CD4-positive, CD25-positive, alpha-beta regulatory T cell (primary cell): Measurements from ENCODE around the gene SLC16A3. TPM values are rescaled to one million over a fixed set of nuclear protein-coding genes. Genes with fewer than 3 reads are reported as not detected.

ENCODE experiments used
- ATAC-seq, 2 donors: fragments of 150-1000 bp; cut with Tn5 transposase; one replicate each; pipeline ENCODE4 v1.10.0; 2021; ENCODE audit warnings: low read depth in 2 of 2, moderate number of reproducible peaks in 2 of 2, moderate library complexity in 1 of 2
- DNase-seq, 3 donors: peaks; one replicate each; pipeline versions ENCODE4 v3.0.0 to v3.0.0-alpha.2; 2012 to 2022; ENCODE audit warnings: mixed read lengths in 1 of 3
- H3K27ac ChIP-seq: one replicate; pipeline ENCODE4 v1.7.0; 2013; ENCODE audit warnings: mild to moderate bottlenecking, low read length; ENCODE audit not compliant: insufficient read depth, poor library complexity, severe bottlenecking
- H3K27me3 ChIP-seq: one replicate; pipeline ENCODE4 v1.7.0; 2013; ENCODE audit warnings: low read length; ENCODE audit not compliant: control insufficient read depth, insufficient read depth
- H3K36me3 ChIP-seq: one replicate; pipeline ENCODE4 v1.7.0; 2013; ENCODE audit warnings: mild to moderate bottlenecking, low read length, moderate library complexity; ENCODE audit not compliant: control insufficient read depth, insufficient read depth
- H3K4me1 ChIP-seq: 2 replicates; pipeline ENCODE4 v1.7.0; 2013; ENCODE audit warnings: mild to moderate bottlenecking, low read length; ENCODE audit not compliant: insufficient read depth, control insufficient read depth, poor library complexity, severe bottlenecking
- H3K4me3 ChIP-seq: one replicate; pipeline ENCODE4 v1.7.0; 2013; ENCODE audit warnings: low read depth, mild to moderate bottlenecking, low read length, moderate library complexity
- H3K9me3 ChIP-seq, 2 experiments: 1 replicate in 1 of 2; 2 replicates in 1 of 2; pipeline ENCODE4 v1.7.0; 2013; ENCODE audit warnings: low read length in 2 of 2, mild to moderate bottlenecking in 1 of 2, moderate library complexity in 1 of 2; ENCODE audit not compliant: control insufficient read depth in 2 of 2
- H3K27ac Mint-ChIP-seq, 3 donors: one replicate each; pipeline ENCODE4 v1.8.0; 2020 to 2022; ENCODE audit warnings: mild to moderate bottlenecking in 3 of 3, mixed read lengths in 3 of 3, moderate library complexity in 2 of 3
- H3K27me3 Mint-ChIP-seq: one replicate; pipeline ENCODE4 v1.8.0; 2022; ENCODE audit warnings: mild to moderate bottlenecking, mixed read lengths
- H3K36me3 Mint-ChIP-seq: one replicate; pipeline ENCODE4 v1.8.0; 2020; ENCODE audit warnings: mixed read lengths
- H3K4me1 Mint-ChIP-seq, 4 donors: one replicate each; pipeline ENCODE4 v1.8.0; 2020 to 2022; ENCODE audit warnings: mixed read lengths in 4 of 4, mild to moderate bottlenecking in 1 of 4
- H3K4me3 Mint-ChIP-seq, 4 donors: one replicate each; pipeline ENCODE4 v1.8.0; 2020 to 2022; ENCODE audit warnings: mild to moderate bottlenecking in 4 of 4, mixed read lengths in 4 of 4, moderate library complexity in 3 of 4
- H3K9me3 Mint-ChIP-seq, 7 donors: one replicate each; pipeline ENCODE4 v1.8.0; 2020 to 2022; ENCODE audit warnings: mixed read lengths in 7 of 7, mild to moderate bottlenecking in 3 of 7, moderate library complexity in 2 of 7
- polyA plus RNA-seq, 4 donors: library from polyadenylated mRNA; unstranded; fragments of 300-500 nt; fragmentation: Illumina TruSeq; gene quantifications; one replicate each; pipeline ENCODE4 v1.2.3, GENCODE V29; 2021
- total RNA-seq: library from RNA; stranded (reverse); gene quantifications from one replicate; pipeline ENCODE4 v1.2.3, GENCODE V29; 2022

The SLC16A3 gene
- total and polyA plus RNA-seq, 5 donors from 2014 or later: 1.5 to 52.5 (median 2.3) TPM

DNA sequence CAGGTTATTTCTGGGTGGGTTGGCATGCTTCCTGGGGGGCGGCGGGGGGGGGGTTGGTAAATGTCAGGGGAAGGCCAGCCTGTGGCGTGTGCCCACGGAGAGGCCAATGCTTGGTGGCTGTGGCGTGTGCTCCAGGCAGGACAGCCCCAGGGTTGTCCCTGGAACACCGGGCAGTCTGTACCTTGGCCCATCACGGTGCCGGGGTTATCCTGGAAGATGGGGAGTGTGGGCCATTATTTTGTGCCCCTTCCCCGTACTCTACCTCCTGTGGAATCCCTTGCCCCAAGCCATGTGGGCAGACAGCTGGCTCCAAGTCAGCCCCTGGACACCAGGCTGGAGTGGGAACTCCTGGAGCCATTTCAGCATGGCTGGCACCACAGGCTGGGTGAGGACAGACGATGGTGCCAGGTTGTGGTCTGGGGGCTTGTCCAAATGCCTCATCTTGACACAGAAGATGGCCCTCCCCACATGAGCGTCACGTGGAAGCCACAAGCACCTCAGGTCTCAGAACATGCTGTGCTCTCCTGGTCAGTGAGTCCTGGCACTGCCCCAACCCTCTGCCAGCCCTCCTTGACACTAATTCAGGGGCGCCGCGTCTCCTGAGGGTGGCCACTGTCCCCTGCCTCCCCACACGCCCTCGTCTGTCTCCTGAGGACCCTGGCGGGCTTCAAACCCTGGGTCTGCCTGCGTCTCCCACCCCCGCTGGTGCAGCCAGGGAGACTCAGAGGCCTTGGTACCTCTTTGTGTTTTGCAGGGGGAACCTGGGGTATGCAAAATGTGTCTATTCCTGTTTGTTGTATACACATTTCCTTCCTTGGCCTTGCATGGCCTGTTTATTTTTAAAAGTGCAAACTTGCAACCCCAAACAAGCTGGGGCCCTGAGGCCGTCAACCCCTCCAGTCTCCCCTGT is 4.3 kb downstream of the SLC16A3 start:
- Histone ChIP-seq H3K4me1 (peaks cover 54% of the 10 kb centered on the region), H3K27me3 (no peaks in the 10 kb centered on the region), H3K27ac (peak overlapping the region; percentile 33), H3K9me3 (no peaks in the 10 kb centered on the region), H3K36me3 (no peaks in the 10 kb centered on the region), H3K4me3 (no peak overlapping the region)
- Mint-ChIP-seq H3K27ac (peak overlapping the region in 1 of 3 donors; percentile 15), H3K4me3 (peak overlapping the region in 2 of 4 donors; percentile 27 to 69), H3K9me3 (no peaks in the 10 kb centered on the region), H3K27me3 (no peaks in the 10 kb centered on the region), H3K4me1 (peaks cover 0 to 29% (median 11%) of the 10 kb centered on the region in 4 donors), H3K36me3 (no peaks in the 10 kb centered on the region)
- ATAC-seq (no peak), DNase-seq (no peak)

DNA sequence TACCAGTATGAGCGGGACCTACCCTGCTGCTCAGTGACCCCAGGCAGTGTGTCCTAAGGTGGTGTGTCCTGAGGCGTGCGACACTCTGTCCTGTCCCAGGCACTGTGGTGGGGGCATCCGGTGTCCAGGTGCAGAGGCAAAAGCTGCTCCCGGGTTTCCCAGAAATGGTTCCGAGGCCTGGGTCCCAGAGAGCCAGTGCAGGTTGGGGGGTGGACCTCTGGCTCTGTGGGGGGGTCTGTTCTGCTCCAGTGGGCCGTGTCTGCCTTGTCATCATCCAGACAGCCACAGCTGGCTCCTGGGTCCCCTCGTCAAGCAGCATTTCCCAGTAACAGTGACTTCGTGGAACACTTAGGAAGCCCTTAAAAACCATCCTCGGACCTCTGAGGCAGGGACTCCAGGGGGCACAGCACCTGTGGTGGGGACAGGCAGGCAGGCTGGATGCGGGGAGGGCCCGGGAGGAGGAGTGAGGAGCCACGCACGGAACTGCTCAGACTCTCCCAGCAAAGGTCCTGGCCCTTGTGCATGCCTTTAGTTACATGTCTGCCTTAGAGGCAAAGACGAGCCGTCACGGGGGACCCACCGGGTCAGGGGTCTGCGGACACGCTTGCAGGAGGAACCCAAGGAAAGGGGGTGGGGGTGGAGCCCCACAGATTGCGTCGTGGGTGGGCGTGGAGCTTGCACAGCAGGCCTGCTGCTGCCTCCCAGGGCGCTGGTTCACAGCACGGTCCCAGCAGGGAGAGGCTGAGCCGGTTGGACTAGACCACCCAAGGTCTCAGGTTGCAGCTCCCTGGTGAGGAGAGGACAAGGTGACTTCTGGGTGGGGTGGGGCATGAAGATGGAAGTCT is 5.6 kb downstream of the SLC16A3 start:
- no peaks in the 10 kb centered on the region for H3K9me3 ChIP-seq
- ATAC-seq (no peak), DNase-seq (no peak)
- Mint-ChIP-seq H3K9me3 (no peaks in the 10 kb centered on the region), H3K4me3 (peak overlapping the region in 1 of 4 donors; percentile 69), H3K4me1 (peaks cover 0 to 35% (median 17%) of the 10 kb centered on the region in 4 donors), H3K36me3 (no peaks in the 10 kb centered on the region), H3K27ac (peak overlapping the region in 2 of 3 donors; percentile 25 to 32), H3K27me3 (no peaks in the 10 kb centered on the region)
- peaks cover 56% of the 10 kb centered on the region for H3K4me1 ChIP-seq
- H3K36me3 ChIP-seq: no peaks in the 10 kb centered on the region
- H3K4me3 ChIP-seq: no peak overlapping the region
- H3K27me3 ChIP-seq: no peaks in the 10 kb centered on the region
- no peak overlapping the region for H3K27ac ChIP-seq

DNA sequence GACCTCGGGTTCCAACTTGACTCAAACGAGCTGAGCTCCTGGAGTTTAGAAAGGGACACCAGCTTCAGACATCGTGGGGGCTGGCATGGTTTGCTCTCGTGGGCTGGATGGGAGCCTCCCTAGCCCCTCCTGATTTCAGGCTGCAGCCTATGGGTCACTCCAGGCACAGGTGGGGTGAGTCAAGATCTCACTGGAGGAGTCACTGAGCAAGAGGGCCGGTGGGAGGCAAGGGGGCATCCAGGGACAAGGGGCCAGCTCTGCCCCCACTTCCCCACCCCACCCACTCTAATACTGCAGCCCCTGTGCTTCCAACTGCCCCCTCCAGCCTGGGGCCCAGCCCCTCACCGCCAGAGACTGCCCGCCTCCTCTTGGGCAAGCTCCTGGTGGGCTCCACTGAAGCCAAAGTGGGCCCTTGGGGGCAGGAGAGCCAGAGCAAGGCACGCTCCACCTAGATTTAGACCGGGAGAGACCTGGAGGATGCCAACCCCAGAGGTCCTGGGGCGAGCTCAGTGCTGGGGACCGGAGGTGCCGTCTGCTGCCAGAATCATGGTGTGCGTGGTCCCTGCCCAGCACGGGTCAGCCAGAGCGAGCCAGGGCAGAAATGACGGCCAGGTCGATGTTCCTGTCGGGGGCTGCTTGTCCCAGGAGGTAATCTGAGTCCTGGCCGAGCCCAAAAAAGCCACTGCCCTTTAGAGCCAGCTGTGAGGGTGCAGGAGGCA is 6.4 kb downstream of the SLC16A3 start:
- ATAC-seq (no peak), DNase-seq (no peak)
- no peaks in the 10 kb centered on the region for H3K27me3 Mint-ChIP-seq
- H3K27ac ChIP-seq: no peak overlapping the region
- H3K27me3 ChIP-seq: no peaks in the 10 kb centered on the region
- peak overlapping the region in 2 of 4 donors; percentile 22 to 47 for H3K4me3 Mint-ChIP-seq
- no peaks in the 10 kb centered on the region for H3K36me3 ChIP-seq
- H3K36me3 Mint-ChIP-seq: no peaks in the 10 kb centered on the region
- H3K4me1 ChIP-seq: peaks cover 56% of the 10 kb centered on the region
- H3K27ac Mint-ChIP-seq: peak overlapping the region; percentile 5 to 75 (median 32)
- H3K4me1 Mint-ChIP-seq: peaks cover 0 to 31% (median 14%) of the 10 kb centered on the region in 4 donors
- H3K9me3 Mint-ChIP-seq: no peaks in the 10 kb centered on the region
- H3K9me3 ChIP-seq: no peaks in the 10 kb centered on the region
- no peak overlapping the region for H3K4me3 ChIP-seq

- H3K36me3 Mint-ChIP-seq: no peaks in the 10 kb centered on the region
Measured at GRCh38 chr17:82235775-82236141, 6.9 kb downstream of the SLC16A3 start.

DNA sequence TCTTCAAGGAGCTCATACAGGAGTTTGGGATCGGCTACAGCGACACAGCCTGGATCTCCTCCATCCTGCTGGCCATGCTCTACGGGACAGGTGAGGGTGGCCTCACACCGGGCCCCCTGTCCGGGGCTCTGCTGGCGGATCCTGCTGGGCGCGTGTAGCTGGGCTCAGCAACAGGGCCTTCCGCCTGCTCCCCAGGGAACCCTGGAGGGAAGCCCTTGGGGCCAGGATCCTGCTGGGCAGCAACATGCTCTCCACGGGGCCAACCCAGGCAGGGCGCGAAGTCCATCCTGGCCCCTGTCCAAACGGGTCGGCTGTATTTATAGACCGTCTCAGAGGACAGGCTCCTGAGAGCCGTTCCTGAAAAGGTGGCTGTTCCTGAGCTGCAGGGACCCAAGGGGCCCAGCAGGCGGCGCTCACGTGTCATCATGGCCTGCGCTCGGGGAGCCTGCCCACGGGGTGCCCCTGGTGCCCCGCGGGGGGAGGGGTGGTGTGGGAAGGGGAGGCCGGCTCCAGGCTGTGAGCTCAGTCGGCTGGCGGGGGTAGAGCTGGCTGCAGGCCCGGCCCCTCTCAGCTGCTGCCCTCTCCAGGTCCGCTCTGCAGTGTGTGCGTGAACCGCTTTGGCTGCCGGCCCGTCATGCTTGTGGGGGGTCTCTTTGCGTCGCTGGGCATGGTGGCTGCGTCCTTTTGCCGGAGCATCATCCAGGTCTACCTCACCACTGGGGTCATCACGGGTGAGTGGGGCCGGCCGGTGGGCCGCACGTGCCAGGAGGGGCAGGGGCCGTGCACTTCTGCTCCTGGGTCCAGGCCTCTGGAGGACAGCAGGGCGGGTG is 7.5 kb downstream of the SLC16A3 start:
- H3K4me3 ChIP-seq: no peak overlapping the region
- Mint-ChIP-seq H3K36me3 (no peaks in the 10 kb centered on the region), H3K27me3 (no peaks in the 10 kb centered on the region), H3K9me3 (no peaks in the 10 kb centered on the region), H3K4me1 (peaks cover 0 to 40% (median 14%) of the 10 kb centered on the region in 4 donors), H3K4me3 (peak overlapping the region in 2 of 4 donors; percentile 49 to 54), H3K27ac (no peak overlapping the region)
- no peaks in the 10 kb centered on the region for H3K36me3 ChIP-seq
- H3K27me3 ChIP-seq: no peaks in the 10 kb centered on the region
- peaks cover 56% of the 10 kb centered on the region for H3K4me1 ChIP-seq
- H3K9me3 ChIP-seq: no peaks in the 10 kb centered on the region
- H3K27ac ChIP-seq: no peak overlapping the region
- ATAC-seq (peak; percentile 29 to 32), DNase-seq (peak; percentile 47 to 72 (median 70))

More at GRCh38 chr17:82235775-82236141, 6.9 kb downstream of the SLC16A3 start:
- H3K27ac ChIP-seq: no peak overlapping the region
- Mint-ChIP-seq H3K4me3 (peak overlapping the region in 1 of 4 donors; percentile 54), H3K27ac (no peak overlapping the region), H3K9me3 (no peaks in the 10 kb centered on the region), H3K4me1 (peaks cover 0 to 34% (median 14%) of the 10 kb centered on the region in 4 donors), H3K27me3 (no peaks in the 10 kb centered on the region)
- no peaks in the 10 kb centered on the region for H3K36me3 ChIP-seq
- H3K4me3 ChIP-seq: no peak overlapping the region
- no peaks in the 10 kb centered on the region for H3K27me3 ChIP-seq
- DNase-seq: no peak
- ATAC-seq: no peak
- peaks cover 56% of the 10 kb centered on the region for H3K4me1 ChIP-seq
- H3K9me3 ChIP-seq: no peaks in the 10 kb centered on the region

DNA sequence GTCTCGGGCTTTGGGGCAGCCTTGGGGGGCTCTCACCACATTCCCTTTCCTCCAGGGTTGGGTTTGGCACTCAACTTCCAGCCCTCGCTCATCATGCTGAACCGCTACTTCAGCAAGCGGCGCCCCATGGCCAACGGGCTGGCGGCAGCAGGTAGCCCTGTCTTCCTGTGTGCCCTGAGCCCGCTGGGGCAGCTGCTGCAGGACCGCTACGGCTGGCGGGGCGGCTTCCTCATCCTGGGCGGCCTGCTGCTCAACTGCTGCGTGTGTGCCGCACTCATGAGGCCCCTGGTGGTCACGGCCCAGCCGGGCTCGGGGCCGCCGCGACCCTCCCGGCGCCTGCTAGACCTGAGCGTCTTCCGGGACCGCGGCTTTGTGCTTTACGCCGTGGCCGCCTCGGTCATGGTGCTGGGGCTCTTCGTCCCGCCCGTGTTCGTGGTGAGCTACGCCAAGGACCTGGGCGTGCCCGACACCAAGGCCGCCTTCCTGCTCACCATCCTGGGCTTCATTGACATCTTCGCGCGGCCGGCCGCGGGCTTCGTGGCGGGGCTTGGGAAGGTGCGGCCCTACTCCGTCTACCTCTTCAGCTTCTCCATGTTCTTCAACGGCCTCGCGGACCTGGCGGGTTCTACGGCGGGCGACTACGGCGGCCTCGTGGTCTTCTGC is 8.4 kb downstream of the SLC16A3 start:
- ATAC-seq (no peak), DNase-seq (no peak)
- no peaks in the 10 kb centered on the region for H3K27me3 Mint-ChIP-seq
- Histone ChIP-seq H3K27me3 (no peaks in the 10 kb centered on the region), H3K4me1 (peaks cover 55% of the 10 kb centered on the region), H3K36me3 (no peaks in the 10 kb centered on the region), H3K27ac (no peak overlapping the region), H3K9me3 (no peaks in the 10 kb centered on the region), H3K4me3 (no peak overlapping the region)
- peak overlapping the region in 1 of 3 donors; percentile 20 for H3K27ac Mint-ChIP-seq
- H3K36me3 Mint-ChIP-seq: no peaks in the 10 kb centered on the region
- H3K9me3 Mint-ChIP-seq: no peaks in the 10 kb centered on the region
- H3K4me3 Mint-ChIP-seq: peak overlapping the region in 1 of 4 donors; percentile 9
- peaks cover 0 to 47% (median 16%) of the 10 kb centered on the region in 4 donors for H3K4me1 Mint-ChIP-seq
